Measurements from ENCODE around the gene GPRIN3.

- TF ChIP-seq POLR2A (IDR thresholded peaks at IDR 0.05) (no peak), POLR2AphosphoS5 (IDR thresholded peaks at IDR 0.05) (no peak), CTCF (IDR thresholded peaks at IDR 0.05) (no peak)
Measured at GRCh38 chr4:89212666-89213381, 94.8 kb downstream of the GPRIN3 start.
